Astrocyte (in vitro differentiated cells and primary cell): Measurements from ENCODE around the gene GFRA1. TPM values are rescaled to one million over a fixed set of nuclear protein-coding genes. Genes with fewer than 3 reads are reported as not detected.

Experiments
- DNase-seq: peaks from one replicate; pipeline ENCODE4 v3.0.0-alpha.2; 2010; ENCODE audit warnings: low read depth
- FAIRE-seq: peaks from 2 replicates; lab custom pipeline; 2011; peaks lifted over from hg19 to GRCh38; lab: Jason Lieb, UNC
- H2AFZ ChIP-seq: 2 replicates; pipeline ENCODE4 v1.6.0; 2012; ENCODE audit warnings: low read depth, low read length, inconsistent platforms
- H3K27ac ChIP-seq: 2 replicates; pipeline ENCODE4 v1.5.1; 2011; ENCODE audit warnings: low read depth, low read length, inconsistent platforms
- H3K27me3 ChIP-seq: 2 replicates; pipeline ENCODE4 v1.6.0; 2011; ENCODE audit warnings: low read length, inconsistent platforms; ENCODE audit not compliant: insufficient read depth
- H3K36me3 ChIP-seq: 2 replicates; pipeline ENCODE4 v1.5.1; 2011; ENCODE audit warnings: low read length, inconsistent platforms; ENCODE audit not compliant: insufficient read depth
- H3K4me1 ChIP-seq: 2 replicates; pipeline ENCODE4 v1.5.1; 2011; ENCODE audit warnings: low read length, inconsistent platforms; ENCODE audit not compliant: insufficient read depth
- H3K4me2 ChIP-seq: 2 replicates; pipeline ENCODE4 v1.6.0; 2012; ENCODE audit warnings: low read length, inconsistent platforms
- H3K4me3 ChIP-seq: 2 replicates; pipeline ENCODE4 v1.5.1; 2011; ENCODE audit warnings: low read depth, mild to moderate bottlenecking, low read length, inconsistent platforms; ENCODE audit not compliant: insufficient read depth
- H3K79me2 ChIP-seq: 2 replicates; pipeline ENCODE4 v1.6.0; 2012; ENCODE audit warnings: mild to moderate bottlenecking, low read length, inconsistent platforms; ENCODE audit not compliant: insufficient read depth
- H3K9ac ChIP-seq: 2 replicates; pipeline ENCODE4 v1.6.0; 2012; ENCODE audit warnings: mild to moderate bottlenecking, low read length, inconsistent platforms
- H3K9me3 ChIP-seq: 2 replicates; pipeline ENCODE4 v1.5.1; 2012; ENCODE audit warnings: low read depth, mild to moderate bottlenecking, low read length, inconsistent platforms; ENCODE audit not compliant: insufficient read depth
- H4K20me1 ChIP-seq: 2 replicates; pipeline ENCODE4 v1.6.0; 2012; ENCODE audit warnings: low read length, inconsistent platforms; ENCODE audit not compliant: insufficient read depth
- H3K27ac Mint-ChIP-seq: one replicate; pipeline ENCODE4 v1.8.0; 2021; ENCODE audit warnings: mild to moderate bottlenecking, mixed read lengths; ENCODE audit not compliant: unreplicated experiment
- H3K27me3 Mint-ChIP-seq: one replicate; pipeline ENCODE4 v1.8.0; 2021; ENCODE audit warnings: low read depth, mixed read lengths; ENCODE audit not compliant: unreplicated experiment
- H3K36me3 Mint-ChIP-seq: one replicate; pipeline ENCODE4 v1.8.0; 2021; ENCODE audit warnings: low read depth, mixed read lengths; ENCODE audit not compliant: unreplicated experiment
- H3K4me1 Mint-ChIP-seq: one replicate; pipeline ENCODE4 v1.8.0; 2021; ENCODE audit warnings: low read depth, mixed read lengths; ENCODE audit not compliant: unreplicated experiment
- H3K4me3 Mint-ChIP-seq: one replicate; pipeline ENCODE4 v1.8.0; 2021; ENCODE audit warnings: mild to moderate bottlenecking, moderate library complexity, mixed read lengths; ENCODE audit not compliant: unreplicated experiment
- H3K9me3 Mint-ChIP-seq: one replicate; pipeline ENCODE4 v1.8.0; 2021; ENCODE audit warnings: mild to moderate bottlenecking, mixed read lengths; ENCODE audit not compliant: unreplicated experiment
- CTCF ChIP-seq: IDR thresholded peaks from 2 replicates; pipeline ENCODE4 v1.5.1; 2011; ENCODE audit warnings: low read depth, mild to moderate bottlenecking, inconsistent platforms, low read length, moderate library complexity; ENCODE audit not compliant: insufficient read depth
- EZH2 ChIP-seq: IDR thresholded peaks from 2 replicates; pipeline ENCODE4 v1.6.1; 2012; ENCODE audit warnings: mild to moderate bottlenecking, low read length, inconsistent platforms; ENCODE audit not compliant: insufficient read depth
- total RNA-seq: library from RNA; stranded (reverse); gene quantifications from 2 replicates; pipeline ENCODE4 v1.2.1, GENCODE V29; 2021

GFRA1 gene
- total RNA-seq, 1 donor from 2014 or later: 24.2 TPM

GRCh38 chr10:116286626-116287200 is 13.7 kb upstream of the GFRA1 start:
- Mint-ChIP-seq H3K9me3 (no peaks in the 10 kb centered on the region), H3K27ac (no peak overlapping the region), H3K36me3 (no peaks in the 10 kb centered on the region), H3K4me3 (no peak overlapping the region), H3K27me3 (peaks cover 19% of the 10 kb centered on the region), H3K4me1 (peaks cover 1% of the 10 kb centered on the region)
- no peak overlapping the region for H3K27ac ChIP-seq
- H4K20me1 ChIP-seq: no peaks in the 10 kb centered on the region
- H3K4me3 ChIP-seq: no peak overlapping the region
- FAIRE-seq (no peak), DNase-seq (no peak)
- H2AFZ ChIP-seq: no peak overlapping the region
- H3K36me3 ChIP-seq: no peaks in the 10 kb centered on the region
- H3K4me1 ChIP-seq: no peaks in the 10 kb centered on the region
- no peaks in the 10 kb centered on the region for H3K79me2 ChIP-seq
- no peaks in the 10 kb centered on the region for H3K9me3 ChIP-seq
- no peaks in the 10 kb centered on the region for H3K27me3 ChIP-seq
- TF ChIP-seq CTCF (no peak), EZH2 (no peak)
- H3K9ac ChIP-seq: no peak overlapping the region
- no peak overlapping the region for H3K4me2 ChIP-seq

- peaks cover 12% of the 10 kb centered on the region for H3K27me3 Mint-ChIP-seq
- no peaks in the 10 kb centered on the region for H3K36me3 ChIP-seq
- no peak overlapping the region for H3K27ac ChIP-seq
- no peaks in the 10 kb centered on the region for H3K9me3 ChIP-seq
- no peak overlapping the region for H2AFZ ChIP-seq
- H4K20me1 ChIP-seq: no peaks in the 10 kb centered on the region
- no peak overlapping the region for H3K4me3 ChIP-seq
- no peak for DNase-seq
- H3K79me2 ChIP-seq: no peaks in the 10 kb centered on the region
- no peak for TF ChIP-seq CTCF
- TF ChIP-seq EZH2: no peak
- no peak overlapping the region for H3K27ac Mint-ChIP-seq
- no peaks in the 10 kb centered on the region for H3K9me3 Mint-ChIP-seq
- no peaks in the 10 kb centered on the region for H3K36me3 Mint-ChIP-seq
- H3K4me1 ChIP-seq: peaks cover 7% of the 10 kb centered on the region
- no peak overlapping the region for H3K4me3 Mint-ChIP-seq
- no peaks in the 10 kb centered on the region for H3K27me3 ChIP-seq
- H3K9ac ChIP-seq: no peak overlapping the region
- H3K4me1 Mint-ChIP-seq: peaks cover 7% of the 10 kb centered on the region
- FAIRE-seq: no peak
- H3K4me2 ChIP-seq: no peak overlapping the region
Measured at GRCh38 chr10:116281775-116282174, 8.8 kb upstream of the GFRA1 start.

- peak; percentile 32 for DNase-seq
- H3K27ac Mint-ChIP-seq: no peak overlapping the region
Measured at GRCh38 chr10:116278846-116279245, 5.8 kb upstream of the GFRA1 start.

More at GRCh38 chr10:116278846-116279245, 5.8 kb upstream of the GFRA1 start:
- Histone ChIP-seq H3K9me3 (no peaks in the 10 kb centered on the region), H3K79me2 (no peaks in the 10 kb centered on the region), H4K20me1 (no peaks in the 10 kb centered on the region), H3K4me3 (no peak overlapping the region), H3K27me3 (peaks cover 5% of the 10 kb centered on the region), H3K27ac (no peak overlapping the region), H3K4me1 (peaks cover 7% of the 10 kb centered on the region), H3K4me2 (peak overlapping the region; percentile 46), H2AFZ (no peak overlapping the region), H3K9ac (no peak overlapping the region), H3K36me3 (no peaks in the 10 kb centered on the region)
- H3K4me3 Mint-ChIP-seq: no peak overlapping the region
- peaks cover 10% of the 10 kb centered on the region for H3K4me1 Mint-ChIP-seq
- H3K27me3 Mint-ChIP-seq: peaks cover 22% of the 10 kb centered on the region
- H3K36me3 Mint-ChIP-seq: no peaks in the 10 kb centered on the region
- peak; percentile 39 for FAIRE-seq
- TF ChIP-seq CTCF: no peak
- no peak for TF ChIP-seq EZH2
- no peaks in the 10 kb centered on the region for H3K9me3 Mint-ChIP-seq
